GM12891 (cell line): Measurements from ENCODE around the gene GNA14.

ENCODE experiments used
- DNase-seq: peaks from one replicate; pipeline ENCODE4 v3.0.0; 2011; ENCODE audit warnings: low spot score; ENCODE audit not compliant: insufficient read length
- FAIRE-seq: peaks from 2 replicates; lab custom pipeline; 2011; peaks lifted over from hg19 to GRCh38; lab: Jason Lieb, UNC
- PAX5 ChIP-seq: IDR thresholded peaks from 2 replicates; pipeline ENCODE4 v1.6.1; 2011; ENCODE audit warnings: low read length, moderate library complexity, mild to moderate bottlenecking; ENCODE audit not compliant: insufficient read depth, severe bottlenecking
- POLR2A ChIP-seq: IDR thresholded peaks from 2 replicates; pipeline ENCODE4 v1.6.1; 2011; ENCODE audit warnings: low read depth, low read length, control low read depth
- POLR2AphosphoS5 ChIP-seq: IDR thresholded peaks from 2 replicates; pipeline ENCODE4 v1.6.1; 2011; ENCODE audit warnings: low read depth, low read length, control low read depth
- POU2F2 ChIP-seq: IDR thresholded peaks from 2 replicates; pipeline ENCODE4 v1.6.1; 2011; ENCODE audit warnings: low read depth, mild to moderate bottlenecking, control low read depth, low read length, moderate library complexity
- SPI1 ChIP-seq: IDR thresholded peaks from 2 replicates; pipeline ENCODE4 v1.6.1; 2011; ENCODE audit warnings: low read depth, low read length, control low read depth
- TAF1 ChIP-seq: IDR thresholded peaks from 2 replicates; pipeline ENCODE4 v1.6.1; 2011; ENCODE audit warnings: low read depth, low read length, control low read depth

Gene GNA14

DNA sequence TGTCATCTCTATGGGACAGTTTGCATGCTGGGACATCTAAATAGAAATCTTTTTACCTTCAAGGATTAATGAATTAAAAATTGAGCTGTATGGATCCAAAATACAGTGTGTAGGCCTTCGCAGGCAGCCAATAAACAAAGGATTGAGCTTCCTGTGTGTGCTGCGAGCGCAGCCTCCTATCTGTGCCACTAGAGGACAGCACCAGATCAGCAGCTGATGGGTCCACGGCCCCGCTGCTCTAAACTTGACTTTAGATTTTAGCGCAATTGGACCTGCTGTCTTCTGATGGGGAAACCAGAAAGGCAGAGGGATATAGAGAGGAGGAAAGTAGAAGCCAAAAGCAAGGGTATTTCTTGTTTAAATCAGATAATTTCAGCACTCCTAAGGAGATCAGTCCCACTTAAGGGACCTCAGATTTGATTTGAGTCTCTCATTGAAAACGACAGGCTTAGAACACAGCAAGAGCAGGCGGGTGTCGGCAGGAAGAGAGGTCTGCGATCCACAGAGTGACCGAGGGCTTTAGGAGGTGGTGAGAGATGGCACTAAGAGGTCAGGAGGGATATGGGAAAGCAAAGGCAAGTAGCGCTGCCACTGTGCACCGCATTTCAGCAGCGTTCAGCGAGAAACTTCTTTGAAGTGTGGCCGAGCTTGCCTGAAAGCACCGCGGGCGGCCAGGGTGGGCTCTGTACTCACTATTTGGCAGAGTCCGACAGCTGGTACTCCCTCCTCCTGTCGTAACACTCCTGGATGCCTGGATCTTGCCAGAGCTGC lies 214.3 kb downstream of the GNA14 start:
- no peak for FAIRE-seq
- TF ChIP-seq POLR2A, result no peak
- TF ChIP-seq SPI1, result no peak
- no peak for TF ChIP-seq PAX5
- TF ChIP-seq TAF1, result no peak
- no peak for TF ChIP-seq POU2F2
- no peak for TF ChIP-seq POLR2AphosphoS5
- peak; percentile 48 for DNase-seq

DNA sequence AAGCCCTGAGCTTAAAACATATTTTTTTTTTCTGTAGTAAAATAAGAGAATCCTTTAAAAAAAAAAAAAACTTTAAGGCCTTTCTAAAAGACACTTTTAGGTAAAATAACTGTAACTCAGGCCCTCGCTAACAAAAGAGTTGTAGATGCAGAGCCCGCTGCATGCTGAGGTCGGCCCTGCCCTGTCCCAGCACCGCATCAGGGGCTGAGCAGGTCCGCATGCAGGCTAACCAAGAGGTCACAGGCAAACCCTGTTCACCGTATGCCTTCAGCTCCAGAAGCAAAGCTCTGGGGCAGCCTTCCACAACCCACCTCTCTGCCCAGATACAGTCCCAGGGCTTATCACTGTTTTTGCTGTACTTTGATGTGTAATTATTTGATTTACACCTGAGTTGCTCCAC lies 216.1 kb downstream of the GNA14 start:
- FAIRE-seq (no peak), DNase-seq (no peak)
- TF ChIP-seq POLR2AphosphoS5 (no peak), POU2F2 (no peak), PAX5 (no peak), SPI1 (no peak)

DNA sequence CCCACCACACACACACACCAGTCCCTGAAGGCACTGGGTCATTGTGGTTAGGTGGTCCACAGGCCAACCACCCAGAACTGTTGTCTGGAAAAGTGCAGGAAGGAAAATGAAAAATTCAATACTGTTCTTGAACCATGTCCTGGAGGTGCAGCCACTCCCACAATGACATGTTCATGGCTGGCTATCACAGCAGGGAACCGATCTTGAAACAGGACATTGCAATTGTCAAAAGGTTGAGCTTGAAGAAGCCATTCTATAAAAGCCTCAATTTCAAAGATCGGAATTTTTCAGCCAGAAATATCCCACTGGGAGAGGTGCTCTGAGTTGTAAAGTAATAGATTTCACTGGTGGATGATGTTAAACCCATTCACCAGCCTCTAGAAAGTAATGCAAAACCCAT lies 218.2 kb downstream of the GNA14 start:
- TF ChIP-seq PAX5 (no peak), TAF1 (no peak), POLR2AphosphoS5 (no peak), SPI1 (no peak), POLR2A (no peak), POU2F2 (no peak)
- no peak for FAIRE-seq
- DNase-seq, result no peak

DNA sequence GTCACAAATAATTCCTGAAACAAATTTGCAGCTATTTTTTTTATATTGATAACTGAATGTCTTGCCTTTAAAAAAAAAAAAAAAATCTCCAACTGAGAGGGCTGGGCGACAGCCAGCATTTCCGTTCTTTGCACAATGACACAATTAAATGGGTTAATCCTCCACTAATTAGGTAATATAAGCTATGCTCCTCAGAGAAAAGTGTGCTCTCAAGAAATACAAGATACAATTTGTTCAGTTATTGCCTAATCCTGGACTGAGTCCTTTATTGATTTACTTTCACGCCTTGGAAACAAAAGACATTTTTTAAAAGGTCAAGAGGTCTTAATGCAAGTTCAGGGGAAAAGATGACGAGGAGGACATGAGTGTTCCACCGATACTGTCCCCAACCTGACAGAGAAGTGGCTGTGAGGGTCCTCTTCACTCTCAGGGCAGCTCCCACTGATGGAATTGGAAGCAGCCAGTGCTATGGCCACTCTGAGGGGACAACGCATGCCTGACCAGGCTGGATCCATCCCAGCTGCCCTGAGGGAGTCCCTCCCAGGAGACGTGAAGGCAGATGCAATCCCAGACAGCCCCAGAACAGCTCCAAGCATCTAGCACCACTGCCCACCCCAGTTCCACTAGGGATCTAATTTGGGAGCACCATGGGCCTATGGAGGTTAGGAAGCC lies 220.7 kb downstream of the GNA14 start:
- DNase-seq (no peak), FAIRE-seq (no peak)
- TF ChIP-seq POU2F2 (no peak), PAX5 (no peak), TAF1 (no peak)

DNA sequence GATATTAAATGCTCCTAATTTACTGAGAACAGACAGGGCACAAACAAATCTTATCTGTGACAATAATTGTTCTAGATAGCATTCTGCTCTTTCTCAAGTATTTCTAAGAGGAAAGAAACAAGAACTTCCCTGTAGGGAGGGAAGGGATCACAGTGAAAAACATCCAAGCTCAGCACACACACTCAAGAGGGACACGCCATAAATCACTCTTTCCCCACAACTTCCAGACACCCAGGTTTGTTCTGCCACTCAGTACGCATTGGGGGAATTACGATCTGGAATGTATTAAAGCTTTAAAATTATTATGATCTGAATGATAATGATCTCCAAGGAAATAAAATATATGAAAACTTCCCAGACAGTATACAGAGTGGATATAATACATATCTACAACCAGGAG lies 221.4 kb downstream of the GNA14 start:
- no peak for TF ChIP-seq POLR2AphosphoS5
- TF ChIP-seq TAF1, result no peak
- no peak for TF ChIP-seq POLR2A
- TF ChIP-seq PAX5, result no peak
- TF ChIP-seq POU2F2, result no peak
- TF ChIP-seq SPI1, result no peak
- FAIRE-seq (no peak), DNase-seq (no peak)

DNA sequence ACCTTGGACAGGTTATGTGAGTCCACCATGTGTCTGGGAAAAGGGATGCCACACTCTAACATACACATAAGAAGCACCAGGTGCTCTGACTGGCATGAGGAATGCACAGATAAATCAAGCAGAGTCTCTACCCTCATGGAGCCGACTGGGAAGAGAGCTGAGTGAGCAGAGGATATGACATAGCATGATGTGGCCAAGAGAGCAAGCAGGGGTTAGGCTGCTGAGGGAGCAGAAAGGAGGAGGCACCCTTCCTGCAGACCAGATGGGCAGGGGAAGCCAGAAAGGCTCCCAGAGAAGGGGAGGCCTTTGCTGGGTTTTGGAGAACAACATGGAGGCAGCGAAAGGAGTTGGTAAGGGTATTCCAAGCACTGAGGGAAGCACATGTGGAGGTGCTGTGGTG lies 223.1 kb downstream of the GNA14 start:
- no peak for TF ChIP-seq SPI1
- no peak for TF ChIP-seq POU2F2
- TF ChIP-seq TAF1, result no peak
- no peak for TF ChIP-seq PAX5
- TF ChIP-seq POLR2AphosphoS5, result no peak
- no peak for TF ChIP-seq POLR2A
- DNase-seq, result no peak
- no peak for FAIRE-seq

DNA sequence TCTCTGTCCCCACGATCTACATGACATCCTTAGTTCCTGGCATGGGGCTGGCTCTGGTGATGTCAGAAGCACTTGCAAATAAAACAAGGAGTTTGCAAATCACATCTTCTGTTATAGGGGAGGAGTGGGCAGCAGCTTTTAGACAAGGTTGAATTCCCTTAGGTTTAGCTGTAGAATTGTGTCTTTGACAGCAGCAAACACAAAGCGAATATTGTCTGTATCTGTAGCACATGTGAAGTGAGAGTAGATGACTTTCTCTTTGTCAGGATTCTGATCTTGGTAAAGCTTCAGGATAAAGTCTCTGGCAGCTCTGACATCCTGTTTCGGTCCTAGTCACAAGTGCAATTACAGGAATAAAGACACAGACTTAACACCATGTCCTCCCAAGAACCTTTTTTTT lies 224.3 kb downstream of the GNA14 start:
- TF ChIP-seq POU2F2, result no peak
- TF ChIP-seq POLR2A, result no peak
- no peak for TF ChIP-seq TAF1
- FAIRE-seq, result no peak
- no peak for DNase-seq

DNA sequence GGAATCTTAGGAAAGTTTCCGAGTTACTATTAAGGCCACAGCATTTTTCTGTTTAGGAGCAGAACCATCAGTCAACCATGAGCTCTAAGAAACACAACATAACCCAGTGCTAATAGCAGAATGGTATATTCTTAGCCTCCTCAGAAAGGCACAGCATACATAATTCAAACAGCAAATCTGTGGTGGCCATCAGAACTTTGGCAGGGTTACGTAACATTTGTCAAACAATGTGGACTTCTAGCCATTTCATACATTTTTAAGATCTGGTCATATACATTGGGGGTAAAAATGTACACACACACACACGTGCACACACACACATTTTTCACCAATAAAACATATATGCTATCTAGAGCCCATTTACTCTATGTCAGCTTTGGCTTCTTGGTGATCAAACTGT lies 225.2 kb downstream of the GNA14 start:
- DNase-seq (no peak), FAIRE-seq (no peak)
- no peak for TF ChIP-seq POLR2A

DNA sequence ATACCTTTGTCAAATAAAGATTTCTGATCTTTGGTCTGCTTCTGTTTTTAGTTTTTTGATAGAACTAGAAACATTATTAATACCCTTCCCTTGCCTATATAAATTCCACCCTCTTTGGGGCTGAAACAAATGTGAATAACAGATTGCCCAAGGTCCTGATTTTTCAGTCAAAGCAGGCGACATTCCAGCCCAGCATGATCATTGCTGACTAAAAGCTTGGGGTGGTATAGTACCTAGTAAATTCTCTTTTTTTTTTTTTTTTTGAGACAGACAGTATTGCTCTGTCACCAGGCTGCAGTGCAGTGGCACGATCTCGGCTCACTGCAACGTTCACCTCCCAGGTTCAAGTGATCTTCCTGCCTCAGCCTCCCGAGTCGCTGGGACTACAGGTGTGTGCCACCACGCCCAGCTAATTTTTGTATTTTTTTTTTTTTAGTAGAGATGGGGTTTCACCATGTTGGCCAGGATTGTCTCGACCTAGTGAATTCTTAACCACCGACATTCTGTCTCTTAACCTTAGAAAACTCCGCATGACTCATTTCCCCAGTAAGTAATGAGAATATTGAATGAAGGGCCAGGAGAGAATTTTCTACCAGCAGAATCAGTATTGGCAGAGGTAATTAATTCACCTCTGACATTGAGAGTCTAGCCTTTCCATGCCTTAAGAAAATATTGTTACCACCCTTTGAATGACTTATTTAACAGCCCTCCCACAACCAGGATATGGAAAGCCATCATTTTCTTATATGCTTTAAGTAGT lies 226.4 kb downstream of the GNA14 start:
- TF ChIP-seq PAX5 (no peak), POLR2A (no peak), POU2F2 (no peak), POLR2AphosphoS5 (no peak), TAF1 (no peak), SPI1 (no peak)
- DNase-seq, result no peak
- no peak for FAIRE-seq

DNA sequence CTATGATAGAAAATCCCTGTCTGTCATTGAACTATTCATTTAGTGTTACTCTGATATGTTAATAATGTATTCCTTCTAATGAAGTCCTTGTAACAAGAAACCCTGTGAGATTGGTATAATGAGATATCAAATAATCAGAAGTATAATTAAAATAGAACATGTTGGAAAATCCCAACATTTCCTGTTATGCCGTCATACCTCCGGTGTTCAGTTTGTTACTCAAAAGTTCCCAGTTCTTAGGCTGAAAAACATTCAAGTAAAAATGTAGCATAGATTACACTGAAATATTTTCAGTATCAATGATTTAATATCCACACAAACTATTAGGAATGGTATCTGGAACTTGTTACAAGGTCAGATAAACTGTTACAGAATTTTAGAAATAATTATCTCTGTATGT lies 227.5 kb downstream of the GNA14 start:
- FAIRE-seq, result no peak
- DNase-seq, result no peak
- TF ChIP-seq POU2F2 (no peak), PAX5 (no peak), TAF1 (no peak), SPI1 (no peak), POLR2A (no peak), POLR2AphosphoS5 (no peak)
